HepG2 (cell line): ENCODE results near the gene CD84. TPM values are rescaled to one million over a fixed set of nuclear protein-coding genes. Genes with fewer than 3 reads are reported as not detected.

ENCODE experiments used
- ATAC-seq: fragments of 200-7000 bp; cut with Tn5 transposase; 3 replicates; pipeline ENCODE4 v1.9.1; 2020; ENCODE audit warnings: mild to moderate bottlenecking, moderate library complexity
- BruUV-seq: library from RNA; stranded (reverse); fragments of 400-500 nt; replicated peaks from 2 replicates; lab custom pipeline; 2021; lab: Mats Ljungman, UMichigan
- CTCF ChIA-PET: fragments of 300-600 bp; formaldehyde crosslinking; extraction: SDS; loops from one replicate; lab custom pipeline; 2021; ENCODE audit warnings: low total read pairs, inconsistent platforms, low intra/inter-chr PET ratio; lab: Yijun Ruan, JAX
- POLR2A ChIA-PET: fragments of 350-600 bp; sonication (Branson Sonifier 250); formaldehyde crosslinking; loops from one replicate; lab custom pipeline; 2020; ENCODE audit warnings: antibody characterized with exemption, inconsistent platforms; lab: Yijun Ruan, JAX
- DNase-seq: peaks from one replicate; pipeline ENCODE4 v3.0.0-alpha.2; 2015; ENCODE audit warnings: low spot score
- FAIRE-seq: peaks from 3 replicates; lab custom pipeline; 2011; peaks lifted over from hg19 to GRCh38; lab: Jason Lieb, UNC
- H2AFZ ChIP-seq: one replicate; pipeline ENCODE4 v1.6.1; 2011; ENCODE audit warnings: low read length, inconsistent platforms
- H3K27ac ChIP-seq: fragments of 300-600 bp; 3 replicates; pipeline ENCODE4 v1.8.0; 2011; ENCODE audit warnings: mixed run types, mild to moderate bottlenecking, mixed read lengths, low read length, inconsistent platforms; ENCODE audit not compliant: insufficient read depth; ENCODE audit errors: extremely low read length
- H3K27me3 ChIP-seq, 2 experiments: fragments of 200-600 bp in 1 of 2; 2 replicates in 1 of 2; 3 replicates in 1 of 2; pipeline versions ENCODE4 v1.6.0 to v1.8.0; 2011; ENCODE audit warnings: low read length in 2 of 2, mild to moderate bottlenecking in 2 of 2, moderate library complexity in 2 of 2, inconsistent platforms in 1 of 2; ENCODE audit not compliant: insufficient read depth in 2 of 2, control insufficient read depth in 1 of 2
- H3K36me3 ChIP-seq, 2 experiments: fragments of 200-600 bp in 1 of 2; replicated peaks in 1 of 2; 2 replicates in 1 of 2; 3 replicates in 1 of 2; pipeline versions ENCODE4 v1.5.1 to v1.8.0; 2011; ENCODE audit warnings: low read length in 2 of 2, inconsistent platforms in 1 of 2; ENCODE audit not compliant: insufficient read depth in 2 of 2, control insufficient read depth in 1 of 2
- H3K4me1 ChIP-seq: 2 replicates; pipeline ENCODE4 v1.5.1; 2012; ENCODE audit warnings: low read length, inconsistent platforms; ENCODE audit not compliant: insufficient read depth
- H3K4me2 ChIP-seq: 2 replicates; pipeline ENCODE4 v1.6.0; 2011; ENCODE audit warnings: low read depth, low read length, inconsistent platforms
- H3K4me3 ChIP-seq, 3 experiments: fragments of 200-600 bp in 1 of 3; sonication (generic), shearing (Covaris generic) in 1 of 3; replicated peaks in 1 of 3; 2 replicates each; pipeline ENCODE4 v1.5.1; 2011 to 2016; ENCODE audit warnings: low read length in 3 of 3, inconsistent platforms in 2 of 3, low read depth in 2 of 3, mild to moderate bottlenecking in 2 of 3, control low read depth in 1 of 3, mixed read lengths in 1 of 3; ENCODE audit not compliant: insufficient read depth in 1 of 3
- H3K79me2 ChIP-seq: one replicate; pipeline ENCODE4 v1.6.1; 2011; ENCODE audit warnings: low read length, inconsistent platforms; ENCODE audit not compliant: insufficient read depth
- H3K9ac ChIP-seq: 2 replicates; pipeline ENCODE4 v1.6.0; 2011; ENCODE audit warnings: mild to moderate bottlenecking, low read depth, low read length, inconsistent platforms; ENCODE audit not compliant: insufficient read depth
- H3K9me3 ChIP-seq: 2 replicates; pipeline ENCODE4 v1.5.1; 2012; ENCODE audit warnings: mild to moderate bottlenecking, low read length
- H4K20me1 ChIP-seq: 2 replicates; pipeline ENCODE4 v1.6.0; 2011; ENCODE audit warnings: inconsistent platforms, mild to moderate bottlenecking, low read length, moderate library complexity; ENCODE audit not compliant: insufficient read depth
- ASH2L ChIP-seq: fragments of 300-600, 200-600 bp; sonication (generic); IDR thresholded peaks from 2 replicates; pipeline ENCODE4 v1.7.0; 2017; ENCODE audit warnings: low read depth, mild to moderate bottlenecking, moderate library complexity, mixed read lengths, low read length; ENCODE audit not compliant: insufficient read length
- BCLAF1 ChIP-seq: fragments of 450-650 bp; IDR thresholded peaks from 2 replicates; pipeline ENCODE4 v1.6.1; 2017; ENCODE audit warnings: mild to moderate bottlenecking
- NRL ChIP-seq: sonication (generic); formaldehyde crosslinking; IDR thresholded peaks from 2 replicates; pipeline ENCODE4 v1.5.0; 2020; ENCODE audit warnings: missing genetic modification reagents, mild to moderate bottlenecking, moderate library complexity, borderline replicate concordance
- RXRA ChIP-seq: sonication (generic); formaldehyde crosslinking; IDR thresholded peaks from 2 replicates; pipeline ENCODE4 v1.5.1; 2020; ENCODE audit warnings: missing genetic modification reagents
- TAF15 ChIP-seq: fragments of 200-400 bp; formaldehyde crosslinking; IDR thresholded peaks from one replicate; pipeline ENCODE4 v1.6.1; 2018; ENCODE audit warnings: mild to moderate bottlenecking, low read depth, low read length; ENCODE audit not compliant: poor library complexity, severe bottlenecking
- XBP1 ChIP-seq: sonication (generic); formaldehyde crosslinking; IDR thresholded peaks from 2 replicates; pipeline ENCODE4 v1.5.0; 2020; ENCODE audit warnings: missing genetic modification reagents
- ZEB1 ChIP-seq: IDR thresholded peaks from 2 replicates; pipeline ENCODE4 v1.6.1; 2012; ENCODE audit warnings: mild to moderate bottlenecking, low read depth, inconsistent platforms; ENCODE audit not compliant: insufficient replicate concordance
- ZNF326 ChIP-seq: sonication (generic); formaldehyde crosslinking; IDR thresholded peaks from 2 replicates; pipeline ENCODE4 v1.4.0; 2020; ENCODE audit warnings: missing genetic modification reagents, borderline replicate concordance
- ZNF343 ChIP-seq: sonication (generic); formaldehyde crosslinking; IDR thresholded peaks from 2 replicates; pipeline ENCODE4 v1.4.0; 2020; ENCODE audit warnings: mild to moderate bottlenecking, missing genetic modification reagents
- ZNF441 ChIP-seq: sonication (generic); formaldehyde crosslinking; IDR thresholded peaks from 2 replicates; pipeline ENCODE4 v1.7.0; 2021; ENCODE audit warnings: missing genetic modification reagents, borderline replicate concordance
- ZNF547 ChIP-seq: sonication (generic); formaldehyde crosslinking; IDR thresholded peaks from 2 replicates; pipeline ENCODE4 v1.5.1; 2020; ENCODE audit warnings: mild to moderate bottlenecking, missing genetic modification reagents
- ZNF598 ChIP-seq: sonication (generic); formaldehyde crosslinking; IDR thresholded peaks from 2 replicates; pipeline ENCODE4 v1.5.1; 2020; ENCODE audit warnings: mild to moderate bottlenecking, missing genetic modification reagents, borderline replicate concordance
- ZNF761 ChIP-seq: sonication (generic); formaldehyde crosslinking; conservative IDR thresholded peaks from 2 replicates; pipeline ENCODE4 v1.4.0; 2020; ENCODE audit warnings: mild to moderate bottlenecking, missing genetic modification reagents
- WGBS: methylation state at CpG from one replicate; pipeline ENCODE4 v1.1.6; 2017; ENCODE audit warnings: low lambda C conversion rate; 5-methylcytosine and 5-hydroxymethylcytosine counted together
- in situ Hi-C: cut with HindIII; loops from 2 replicates; pipeline ENCODE4 v1.10.0; 2017; ENCODE audit warnings: low pct_unique_long_range_greater_than_20kb; ENCODE audit not compliant: extremely low pct_ligation_motif_present
- intact Hi-C: fragments of 100-400 bp; cut with micrococcal nuclease; formaldehyde crosslinking; loops from one replicate; pipeline ENCODE4 v1.10.0; 2022; ENCODE audit not compliant: unreplicated experiment
- polyA plus RNA-seq, 8 experiments: library from polyadenylated mRNA; depleted of rRNA in 3 of 8; stranded (reverse) in 7 of 8; unstranded in 1 of 8; fragments of >200 nt; fragmentation: Illumina TruSeq in 4 of 8; extraction: Trizol in 4 of 8; gene quantifications; 2 replicates each; pipeline versions ENCODE4 v1.2.1 to v1.2.3, GENCODE V29; 2011 to 2016; ENCODE audit warnings: low read depth in 4 of 8, missing spikeins in 1 of 8, mixed read lengths in 1 of 8; ENCODE audit not compliant: insufficient read depth in 1 of 8
- total RNA-seq, 5 experiments: library from RNA; depleted of rRNA; stranded (reverse); fragments of >200 nt; fragmentation: Illumina TruSeq; extraction: Trizol; gene quantifications; 2 replicates each; pipeline ENCODE4 v1.2.3, GENCODE V29; 2016; ENCODE audit warnings: low read depth in 1 of 5

Gene CD84
- total and polyA plus RNA-seq, 2 of the 13 experiments (the other 11 are each of a cell fraction or from before 2014, with no cell fraction given) = not detected

GRCh38 chr1:160606611-160607010 is 27.3 kb upstream of the CD84 start (continued):
- TF ChIP-seq ASH2L (no peak), NRL (no peak)

GRCh38 chr1:160605792-160606479 is 26.6 kb upstream of the CD84 start:
- CTCF ChIA-PET = interaction anchor here (2.4 kb wide), 1 partner anchor 111 kb away, joined by 21 read pairs; no protein-coding TSS in a partner anchor
- in situ Hi-C loops = loop anchor here (5.0 kb wide), 2 partner anchors 114 to 179 kb away; no protein-coding TSS in a partner anchor

More at GRCh38 chr1:160605792-160606479, 26.6 kb upstream of the CD84 start:
- no peak for TF ChIP-seq ZNF441 (CRISPR knock-in tag)
- no peak for TF ChIP-seq RXRA (CRISPR knock-in tag)
- no peak for TF ChIP-seq TAF15
- TF ChIP-seq ZNF598 (CRISPR knock-in tag) = no peak
- TF ChIP-seq BCLAF1 = no peak
- no peak for TF ChIP-seq ZNF343 (CRISPR knock-in tag)
- TF ChIP-seq ZNF326 = no peak
- TF ChIP-seq ZNF547 (CRISPR knock-in tag) = no peak
- TF ChIP-seq ZNF761 (CRISPR knock-in tag) = no peak
- no peak for TF ChIP-seq ZEB1
- no peak for TF ChIP-seq XBP1 (CRISPR knock-in tag)
- TF ChIP-seq, all 625 proteins: peak for 0
- intact Hi-C loops = loop anchor here (2.0 kb wide), 1 partner anchor 61 kb away; no protein-coding TSS in a partner anchor
- Histone ChIP-seq H2AFZ (no peak overlapping the region), H3K79me2 (no peaks in the 10 kb centered on the region), H3K9me3 (peaks cover 10% of the 10 kb centered on the region), H3K4me2 (no peak overlapping the region), H3K9ac (no peak overlapping the region), H3K27me3 (no peaks in the 10 kb centered on the region), H3K27ac (no peak overlapping the region), H3K4me1 (no peaks in the 10 kb centered on the region), H3K36me3 (no peaks in the 10 kb centered on the region), H3K4me3 (no peak overlapping the region), H4K20me1 (no peaks in the 10 kb centered on the region)
- POLR2A ChIA-PET = no interaction called here
- WGBS = 0% methylated on average over 1 of the region's 4 CpGs
- FAIRE-seq (no peak), DNase-seq (no peak), ATAC-seq (no peak)
- no TSS peak for BruUV-seq
